NCI-H2196 (cell line): Measurements from ENCODE around the gene PI4KA.
"Not testable (repeated sequence)": the region's sequence is repeated elsewhere in the genome, so short reads cannot be mapped to it uniquely, and the experiment has no call there.

Experiments used
- DNase-seq: peaks from one replicate; lab custom pipeline; 2025; ENCODE audit not compliant: unreplicated experiment; lab: John Stamatoyannopoulos, UW

Gene PI4KA

DNA sequence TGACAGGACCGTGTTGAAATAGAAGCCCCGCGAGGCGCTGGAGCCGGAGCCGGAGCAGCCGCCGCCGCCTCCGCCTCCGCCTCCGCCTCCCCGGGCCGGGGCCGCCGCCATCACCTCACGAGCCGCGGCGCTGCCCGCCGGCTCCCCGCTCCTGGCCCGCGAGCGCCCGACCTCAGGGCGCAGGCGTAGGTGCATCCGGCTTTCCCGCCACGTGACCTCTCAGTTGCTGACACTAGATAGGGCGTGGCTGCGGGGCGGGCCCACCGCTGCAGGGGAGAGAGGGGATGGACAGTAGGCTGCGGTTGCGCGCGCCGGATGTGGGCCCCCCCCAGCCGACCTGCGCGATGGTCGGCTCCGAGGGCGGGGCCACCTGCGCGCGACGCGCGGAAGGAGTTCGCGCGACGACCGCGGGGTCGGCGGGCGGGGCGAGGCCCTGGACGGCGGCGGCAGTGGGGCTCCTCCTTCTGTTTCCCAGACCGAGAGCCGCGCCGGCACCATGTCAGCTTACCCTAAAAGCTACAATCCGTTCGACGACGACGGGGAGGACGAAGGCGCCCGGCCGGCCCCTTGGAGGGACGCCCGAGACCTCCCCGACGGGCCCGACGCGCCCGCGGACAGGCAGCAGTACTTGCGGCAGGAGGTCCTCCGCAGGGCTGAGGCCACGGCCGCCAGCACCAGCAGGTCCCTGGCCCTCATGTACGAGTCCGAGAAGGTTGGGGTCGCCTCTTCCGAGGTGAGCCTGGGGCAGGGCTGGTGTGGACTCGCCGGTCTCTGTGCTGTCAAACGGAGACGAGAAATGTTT is at the start of gene PI4KA, which contains the start of gene SNAP29:
Gene PI4KA (minus strand): TSS at position 197 of the 802 bp plus-strand sequence. CDS start 86 bp downstream, at position 111.
Gene SNAP29 (plus strand): TSS at position 393 of the 802 bp plus-strand sequence. CDS start 104 bp downstream, at position 497.
- peak; percentile 91 for DNase-seq

DNA sequence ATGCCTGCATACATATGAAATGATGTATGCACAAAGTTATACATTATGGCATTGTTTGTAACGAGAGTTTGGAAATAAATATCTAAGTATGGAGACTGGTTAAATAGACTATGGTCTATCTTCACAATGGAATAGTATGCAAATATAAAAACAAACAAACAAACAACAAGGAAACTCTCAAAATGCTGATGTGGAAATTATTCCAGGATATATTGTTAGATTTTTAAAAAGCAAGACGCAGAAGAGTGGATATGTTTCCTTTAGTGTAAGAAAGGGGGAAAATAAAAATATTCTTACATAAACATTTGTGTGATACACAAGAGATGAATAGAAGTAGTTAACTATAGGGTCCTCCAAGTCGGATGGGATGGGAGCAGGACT is 47.8 kb upstream of the PI4KA start:
- no peak for DNase-seq

DNA sequence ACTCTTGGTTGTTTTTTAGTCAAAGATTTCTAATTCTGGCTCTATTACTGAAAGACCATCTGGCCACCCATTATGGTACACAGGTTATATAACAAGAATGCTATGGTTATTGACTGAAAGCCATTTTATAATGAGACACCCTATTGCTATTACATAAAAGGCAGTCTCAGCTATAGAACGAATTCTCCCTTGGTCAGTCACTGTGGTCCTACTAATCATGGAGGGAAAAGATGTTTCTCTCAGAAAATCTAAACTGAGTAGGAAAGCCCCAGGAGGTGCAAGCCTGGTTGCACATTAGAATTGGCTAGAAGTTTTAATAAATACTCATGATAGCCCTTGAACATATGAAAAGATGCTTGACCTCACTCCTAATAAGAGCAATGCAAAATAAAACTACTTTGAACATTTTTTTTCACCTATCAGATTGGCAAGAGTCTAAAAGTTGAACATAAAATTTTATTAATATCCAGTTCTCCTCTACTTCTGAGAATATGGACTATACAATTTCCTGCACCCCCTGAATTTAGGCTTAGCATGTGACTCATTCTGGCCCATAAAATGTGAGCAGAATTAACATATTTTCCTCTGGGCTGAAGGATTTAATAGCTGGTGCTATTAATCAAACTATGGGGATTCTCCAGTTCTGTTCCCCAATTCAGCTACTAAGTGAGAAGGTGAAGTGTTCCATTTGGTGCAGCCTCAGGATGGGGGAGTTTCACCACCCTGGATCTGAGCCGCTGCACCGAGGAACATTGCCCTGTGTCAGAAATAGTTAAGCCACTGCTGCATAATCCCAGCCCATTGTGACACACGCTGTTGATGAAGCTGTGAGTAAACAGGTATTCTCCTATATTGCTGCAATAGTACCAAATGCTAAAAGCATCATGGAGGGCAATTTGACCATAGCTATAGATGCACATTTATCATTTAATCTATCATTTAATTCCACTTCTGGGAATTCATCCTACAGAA is 47.1 kb upstream of the PI4KA start:
- DNase-seq, result no peak

DNA sequence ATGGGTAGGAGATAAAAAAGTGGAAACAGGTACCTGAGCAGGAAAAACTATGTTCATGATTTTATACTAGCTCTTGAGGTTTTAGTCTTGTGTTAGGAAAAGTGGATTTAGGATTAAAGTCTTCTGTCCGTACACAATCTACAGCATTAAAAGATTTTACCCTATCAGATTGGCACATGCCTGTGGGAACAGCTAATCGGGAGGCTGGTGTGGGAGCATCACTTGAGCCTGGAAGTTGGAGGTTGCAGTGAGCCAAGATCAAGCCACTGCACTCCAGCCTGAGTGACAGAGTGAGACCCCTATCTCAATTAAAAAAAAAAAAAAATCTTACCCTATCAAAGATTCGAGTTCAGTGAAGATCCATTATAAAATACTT is 46.4 kb upstream of the PI4KA start:
- no peak for DNase-seq

DNA sequence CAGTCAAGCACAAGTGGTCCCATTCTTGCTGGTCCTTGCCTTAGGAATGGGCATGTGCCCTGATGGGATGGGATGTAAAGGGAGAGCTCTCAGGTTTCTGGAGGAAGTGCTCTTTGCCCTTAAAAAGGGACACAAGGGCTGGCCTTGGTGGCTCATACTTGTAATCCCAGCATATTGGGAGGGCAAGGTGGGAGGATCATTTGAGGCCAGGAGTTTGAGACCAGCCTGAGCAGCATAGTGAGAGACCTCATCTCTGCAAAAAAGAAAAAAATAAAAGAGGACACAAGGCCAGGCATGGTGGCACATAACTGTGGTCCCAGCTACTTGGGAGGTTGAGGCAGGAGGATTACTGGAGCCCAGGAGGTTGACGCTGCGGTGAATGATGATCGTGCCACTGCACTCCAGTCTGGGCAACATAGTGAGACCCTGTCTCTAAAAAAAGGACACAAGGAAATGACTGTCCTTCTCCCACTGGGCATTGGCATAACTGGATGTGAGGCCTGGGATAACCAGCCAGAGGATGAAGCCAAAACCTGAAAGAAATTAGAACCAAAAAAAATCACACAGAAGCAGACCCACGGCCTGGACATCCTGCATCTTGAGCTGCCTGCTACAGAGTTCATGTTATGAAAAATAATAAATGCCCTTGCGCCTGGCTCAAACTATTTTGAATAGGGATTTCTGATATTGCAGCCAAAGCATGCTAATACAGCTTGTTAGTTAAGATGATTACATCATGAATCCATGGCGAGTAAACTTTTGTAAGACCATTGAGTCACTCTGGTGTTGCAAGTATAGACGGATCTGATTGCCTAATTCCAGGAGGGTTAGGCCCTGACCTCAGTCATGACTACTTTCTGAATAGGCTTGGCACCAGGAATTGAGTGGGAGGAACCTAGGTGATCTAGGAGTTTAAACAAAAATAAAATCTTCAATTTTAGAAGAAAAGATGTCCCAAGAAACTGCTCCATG is 45.7 kb upstream of the PI4KA start:
- no peak for DNase-seq

DNA sequence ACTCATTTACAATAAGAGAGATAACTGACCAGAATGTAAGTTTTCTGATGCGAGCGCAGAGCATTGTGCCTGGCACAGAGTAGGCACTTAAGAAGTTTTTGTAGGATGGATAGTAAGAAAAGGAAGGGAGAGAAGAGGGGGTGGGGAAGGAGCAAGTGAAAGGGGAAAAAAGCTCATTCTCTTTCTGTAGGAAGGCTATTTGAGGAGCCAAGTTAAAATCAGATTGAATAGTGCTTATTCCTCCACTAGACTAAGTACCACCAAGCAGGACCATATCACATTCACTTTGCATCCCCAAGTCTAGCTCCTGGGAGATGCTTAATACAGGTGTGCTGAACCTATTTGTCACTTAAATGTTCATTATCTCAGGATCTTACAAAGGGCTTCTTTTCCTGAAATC is 44.5 kb upstream of the PI4KA start:
- DNase-seq, result no peak

DNA sequence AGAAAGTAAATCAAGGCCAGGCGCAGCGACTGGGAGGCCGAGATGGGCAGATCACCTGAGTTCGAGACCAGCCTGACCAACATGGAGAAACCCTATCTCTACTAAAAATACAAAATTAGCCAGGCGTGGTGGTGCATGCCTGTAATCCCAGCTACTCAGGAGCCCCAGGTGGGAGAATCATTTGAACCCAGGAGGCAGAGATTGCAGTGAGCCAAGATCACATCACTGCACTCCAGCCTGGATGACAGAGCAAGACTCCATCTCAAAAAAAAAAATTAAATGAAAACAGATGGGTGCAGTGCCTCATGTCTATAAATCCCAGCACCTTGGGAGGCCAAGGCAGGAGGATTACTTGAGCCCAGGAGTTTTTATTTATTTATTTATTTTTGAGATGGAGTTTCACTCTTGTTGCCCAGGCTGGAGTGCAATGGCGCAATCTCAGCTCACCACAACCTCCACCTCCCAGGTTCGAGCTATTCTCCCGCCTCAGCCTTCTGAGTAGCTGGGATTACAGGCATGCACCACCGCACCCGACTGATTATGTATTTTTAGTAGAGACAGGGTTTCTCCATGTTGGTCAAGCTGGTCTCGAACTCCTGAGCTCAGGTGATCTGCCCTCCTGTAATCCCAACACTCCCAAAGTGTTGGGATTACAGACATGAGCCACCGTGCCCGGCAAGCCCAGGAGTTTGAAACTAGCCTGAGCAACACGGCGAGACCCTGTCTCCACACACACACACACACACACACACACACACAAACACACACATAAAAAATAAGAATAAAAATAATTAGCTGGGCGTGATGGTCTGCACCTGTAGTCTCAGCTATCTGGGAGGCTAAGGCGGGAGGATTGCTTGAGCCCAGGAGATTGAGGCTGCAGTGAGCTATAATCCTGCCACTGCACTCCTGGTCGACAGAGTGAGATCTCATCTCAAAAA is 42.8 kb upstream of the PI4KA start:
- DNase-seq, result not testable (repeated sequence)

DNA sequence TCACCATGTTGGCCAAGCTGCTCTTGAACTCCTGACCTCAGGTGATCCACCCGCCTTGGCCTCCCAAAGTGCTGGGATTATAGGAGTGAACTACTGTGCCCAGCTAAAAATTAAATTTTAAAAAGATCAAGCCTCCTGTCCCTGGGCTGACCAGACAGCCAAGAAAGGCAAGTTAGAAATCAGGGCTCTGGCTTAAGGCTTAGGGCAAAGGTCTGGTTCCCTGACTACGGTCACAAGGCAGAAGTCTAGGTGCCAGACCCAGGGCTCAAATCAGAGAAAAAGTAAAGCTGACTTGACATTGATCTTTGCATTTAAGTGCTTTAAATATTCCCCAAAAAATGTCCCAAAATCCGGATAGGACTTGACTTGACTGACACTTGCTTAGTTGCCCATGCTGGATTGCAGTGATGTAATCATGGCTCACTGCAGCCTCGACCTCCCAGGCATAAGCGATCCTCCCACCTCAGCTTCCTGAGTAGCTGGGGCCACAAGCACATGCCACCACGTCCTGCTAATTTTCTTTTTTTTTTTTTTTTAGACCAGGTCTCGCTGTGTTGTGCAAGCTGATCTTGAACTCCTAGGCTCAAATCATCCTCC is 41.3 kb upstream of the PI4KA start:
- no peak for DNase-seq

DNA sequence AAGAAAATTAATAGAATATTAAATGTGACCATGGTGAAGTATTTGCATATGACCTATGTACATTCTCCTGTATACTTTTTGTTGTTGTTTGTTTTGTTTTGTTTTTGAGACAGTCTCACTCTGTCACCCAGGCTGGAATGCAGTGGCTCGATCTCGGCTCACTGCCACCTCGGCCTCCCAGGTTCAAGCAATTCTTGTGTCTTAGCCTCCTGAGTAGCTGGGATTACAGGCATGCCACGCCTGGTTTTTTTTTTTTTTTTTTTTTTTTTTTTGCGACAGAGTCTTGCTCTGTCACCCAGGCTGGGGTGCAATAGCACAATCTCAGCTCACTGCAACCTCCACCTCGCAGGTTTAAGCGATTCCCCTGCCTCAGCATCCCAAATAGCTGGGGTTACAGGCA is 39.1 kb upstream of the PI4KA start:
- not testable (repeated sequence) for DNase-seq

DNA sequence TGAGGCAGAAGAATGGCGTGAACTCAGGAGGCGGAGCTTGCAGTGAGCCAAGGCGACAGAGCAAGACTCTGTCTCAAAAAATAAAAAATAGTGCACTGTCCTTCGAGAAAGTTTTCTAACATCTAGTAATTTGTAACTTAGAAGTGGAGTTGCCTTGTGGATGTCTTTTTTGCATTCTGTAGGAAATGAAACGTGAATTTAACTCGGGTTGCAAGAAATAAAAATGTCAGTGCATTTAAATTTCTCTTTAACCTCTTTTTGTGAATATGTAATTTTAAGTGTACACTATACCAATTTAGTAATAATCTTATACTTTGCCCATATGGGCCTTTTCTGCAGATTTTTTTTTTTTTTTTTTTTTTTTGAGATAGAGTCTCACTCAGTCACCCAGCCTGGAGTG is 32.4 kb upstream of the PI4KA start:
- no peak for DNase-seq

DNA sequence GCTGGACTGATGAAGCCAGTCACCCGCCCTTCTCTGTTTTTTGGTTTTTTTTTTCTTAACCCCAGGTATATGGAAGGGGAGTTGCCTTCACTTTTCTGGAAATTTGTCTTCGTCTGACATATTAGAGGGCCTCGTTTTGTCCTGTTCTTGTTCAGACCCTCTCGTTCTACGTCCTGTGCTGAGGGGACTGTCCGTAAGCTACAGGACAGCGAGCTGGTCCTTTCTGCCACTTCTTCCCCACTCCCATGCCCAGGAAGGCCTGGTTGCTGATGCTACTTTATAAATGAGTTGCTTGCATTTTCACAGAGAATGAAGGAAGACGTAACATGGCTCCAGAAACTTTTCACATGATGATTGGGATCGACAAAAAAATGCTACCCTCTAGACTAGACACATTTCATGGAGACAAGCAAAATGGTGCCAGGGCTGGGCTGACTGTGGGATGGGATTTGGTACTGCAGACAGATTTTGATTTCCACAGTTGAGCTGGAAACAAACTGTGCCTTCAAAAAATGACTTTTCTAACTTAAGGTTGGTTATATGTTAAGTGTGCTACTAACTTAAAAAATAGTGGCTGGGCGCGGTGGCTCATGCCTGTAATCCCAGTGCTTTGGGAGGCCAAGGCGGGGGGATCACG is 31.4 kb upstream of the PI4KA start:
- DNase-seq, result no peak

DNA sequence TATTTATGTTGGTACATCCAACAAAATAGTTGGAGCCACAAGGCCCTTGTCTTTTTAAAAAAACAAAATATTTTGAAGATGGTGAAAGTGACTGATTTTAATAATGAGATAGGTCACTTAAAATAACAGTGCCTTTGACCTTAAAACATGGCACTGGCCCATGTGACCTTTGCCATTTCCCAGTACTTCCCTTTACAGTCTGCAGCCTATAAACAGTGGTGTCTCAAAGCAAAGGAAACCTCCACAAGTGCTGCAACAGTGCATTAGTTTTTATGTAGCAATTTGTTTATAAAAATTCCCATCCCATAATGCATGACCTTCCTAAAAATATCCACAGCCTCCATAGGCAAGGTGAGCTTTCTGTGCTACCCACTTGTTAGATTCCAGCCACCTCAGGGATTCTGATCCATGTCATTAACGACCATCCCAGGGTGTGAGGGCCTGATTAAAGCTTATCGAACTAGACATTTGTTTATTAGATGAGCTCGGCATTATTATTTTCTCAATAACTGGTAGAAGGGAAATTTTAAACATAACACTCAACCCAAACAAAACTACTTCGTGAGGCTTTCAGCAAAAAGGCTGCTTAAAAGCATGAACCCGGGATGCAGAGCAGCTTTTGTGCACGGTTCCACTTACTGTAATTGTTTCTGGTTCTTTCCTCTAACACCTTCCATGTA is 30.6 kb upstream of the PI4KA start:
- no peak for DNase-seq

DNA sequence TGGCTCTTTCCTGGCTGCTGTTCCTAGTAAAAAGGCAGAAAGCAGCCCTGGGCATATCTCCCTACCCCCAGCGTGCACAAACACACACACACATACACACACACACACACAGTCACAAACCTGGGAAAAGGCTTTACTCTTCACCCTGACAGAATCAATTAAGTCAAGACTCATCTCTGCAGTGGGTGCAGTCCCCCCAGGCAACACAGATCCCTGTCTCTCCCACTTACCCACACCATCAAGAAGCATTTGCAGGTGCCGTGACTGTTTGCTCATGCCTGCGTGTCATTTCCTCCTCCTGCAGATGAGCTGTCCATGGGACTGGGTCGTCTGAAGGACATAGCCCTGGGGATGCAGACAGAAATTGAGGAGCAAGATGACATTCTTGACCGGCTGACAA is 28.8 kb upstream of the PI4KA start:
- no peak for DNase-seq

DNA sequence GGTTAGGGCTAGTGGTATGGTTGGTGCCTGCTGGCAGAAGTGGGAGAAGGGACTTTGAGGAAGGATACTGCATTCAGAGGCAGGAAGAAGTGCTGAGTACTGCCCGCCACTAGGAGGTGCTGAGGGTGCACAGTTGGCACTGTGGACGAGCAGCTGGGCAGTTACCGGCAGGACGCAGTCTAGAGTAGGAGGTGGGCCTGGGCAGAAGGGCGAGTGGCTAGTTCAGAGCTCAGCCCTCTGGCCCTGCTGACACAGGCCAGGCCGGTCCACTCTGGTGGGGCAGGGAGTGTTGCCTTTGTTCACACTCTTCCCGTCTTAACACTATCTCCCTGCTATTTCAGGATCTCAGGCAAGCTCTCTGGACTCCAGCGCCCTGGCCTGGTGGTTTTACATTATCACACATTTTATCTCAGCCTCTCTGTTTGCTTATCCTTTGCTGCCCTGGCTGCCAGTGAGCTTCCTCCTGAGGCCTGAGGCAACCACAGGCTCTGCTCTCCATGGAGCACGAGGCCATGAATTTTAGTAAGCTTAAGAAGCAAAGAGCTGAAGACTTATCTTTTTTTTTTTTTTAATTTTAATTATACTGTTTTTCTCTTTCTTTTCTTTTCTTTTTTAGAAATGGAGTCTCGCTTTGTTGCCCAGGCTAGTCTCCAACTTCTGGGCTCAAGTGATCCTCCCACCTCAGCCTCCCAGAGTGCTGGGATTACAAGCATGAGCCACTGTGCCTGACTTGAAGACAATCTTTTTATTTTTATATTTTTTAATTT is 27.1 kb upstream of the PI4KA start:
- peak; percentile 70 for DNase-seq

DNA sequence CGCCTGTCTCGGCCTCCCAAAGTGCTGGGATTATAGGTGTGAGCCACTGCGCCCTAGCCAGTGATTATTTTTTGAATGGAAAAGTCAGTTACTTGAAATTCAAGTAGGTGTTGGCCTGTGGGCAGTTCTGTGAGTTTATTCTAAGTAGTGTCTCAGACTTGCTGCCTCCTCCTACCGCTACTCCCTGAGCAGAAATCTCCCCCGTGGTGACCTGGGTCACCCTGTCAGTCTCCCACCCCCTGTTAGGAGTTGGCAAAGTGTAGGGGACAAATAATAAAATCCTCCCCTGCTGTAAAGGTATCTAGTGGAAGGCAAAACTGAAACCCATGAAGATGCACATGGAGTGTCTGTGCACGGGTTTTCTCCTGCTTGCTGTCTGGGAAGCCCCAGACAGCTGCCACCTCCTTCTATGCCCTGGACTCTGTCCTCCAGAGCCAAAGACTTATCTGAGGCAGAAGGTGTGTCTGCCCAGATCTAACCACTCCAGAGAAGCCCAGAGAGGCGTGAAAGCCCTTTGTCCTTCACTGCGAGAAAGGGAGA is 26.5 kb upstream of the PI4KA start:
- DNase-seq, result no peak

DNA sequence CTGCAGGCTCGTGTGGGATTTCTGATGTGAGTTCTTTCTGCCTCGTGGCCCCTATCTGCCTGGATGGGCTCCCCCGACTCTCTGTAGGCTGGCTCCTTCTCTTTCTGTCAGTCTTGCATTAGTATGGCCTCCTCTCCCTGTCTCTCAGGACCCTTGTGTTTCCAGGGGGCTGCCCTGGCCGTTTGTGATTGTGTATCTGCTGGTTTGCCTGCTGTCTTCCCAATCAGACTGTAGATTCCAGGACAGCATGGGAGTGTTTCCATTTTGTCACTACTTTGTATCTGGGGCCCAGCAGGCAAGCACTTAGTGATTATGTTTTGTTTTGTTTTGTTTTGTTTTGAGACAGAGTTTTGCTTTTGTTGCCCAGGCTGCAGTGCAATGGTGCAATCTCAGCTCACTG is 25.8 kb upstream of the PI4KA start:
- no peak for DNase-seq

DNA sequence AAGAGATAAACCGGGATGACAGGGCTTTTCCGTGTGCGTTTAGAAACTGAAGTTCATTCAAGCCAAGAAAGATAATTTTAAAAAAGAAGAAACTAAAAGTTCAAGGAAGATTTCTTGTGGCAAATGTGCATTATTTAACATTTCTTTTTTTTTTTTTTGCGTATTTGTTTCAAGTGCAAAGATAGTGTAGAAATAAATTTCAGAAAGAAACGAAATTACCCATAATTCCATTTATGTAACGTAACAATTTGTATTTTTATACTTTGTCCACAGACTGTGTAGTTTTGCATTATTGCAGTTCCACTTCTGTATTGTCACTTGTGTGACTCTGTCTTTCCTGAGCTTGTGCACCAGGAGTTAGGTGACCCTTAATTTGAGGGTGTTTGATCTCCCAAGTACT is 24.2 kb upstream of the PI4KA start:
- DNase-seq, result no peak
